Left kidney (tissue), 2 donors: ENCODE measurements around the gene STK25. TPM values are rescaled to one million over a fixed set of nuclear protein-coding genes. Genes with fewer than 3 reads are reported as not detected.

Experiments used
- DNase-seq: peaks from one replicate; pipeline ENCODE4 v3.0.0-alpha.2; 2013
- polyA plus RNA-seq: library from polyadenylated mRNA; unstranded; fragments of 120-200 nt; gene quantifications from one replicate; pipeline ENCODE4 v1.2.1, GENCODE V29; 2013; ENCODE audit not compliant: insufficient read length

The STK25 gene
- polyA plus RNA-seq, 1 donor, result 233 TPM

- no peak for DNase-seq
Measured at GRCh38 chr2:241495172-241496002, 13.0 kb downstream of the STK25 start.

- no peak for DNase-seq
Measured at GRCh38 chr2:241494311-241494908, 14.0 kb downstream of the STK25 start.

GRCh38 chr2:241493092-241493491 is 15.3 kb downstream of the STK25 start:
- DNase-seq, result no peak

- no peak for DNase-seq
Measured at GRCh38 chr2:241492174-241492565, 16.2 kb downstream of the STK25 start.

GRCh38 chr2:241491549-241492173 is 16.7 kb downstream of the STK25 start:
- no peak for DNase-seq

GRCh38 chr2:241490825-241491506 is 17.4 kb downstream of the STK25 start:
- DNase-seq, result no peak

- DNase-seq, result no peak
Measured at GRCh38 chr2:241489733-241490680, 18.4 kb downstream of the STK25 start.

GRCh38 chr2:241489088-241489487 is 19.3 kb downstream of the STK25 start:
- DNase-seq, result no peak

GRCh38 chr2:241485172-241485911 is 23.0 kb downstream of the STK25 start:
- DNase-seq, result no peak

GRCh38 chr2:241483305-241483704 is 25.1 kb downstream of the STK25 start:
- DNase-seq, result no peak

GRCh38 chr2:241482126-241482955 is 26.0 kb downstream of the STK25 start:
- no peak for DNase-seq

- DNase-seq, result no peak
Measured at GRCh38 chr2:241481687-241482086, 26.7 kb downstream of the STK25 start.

- no peak for DNase-seq
Measured at GRCh38 chr2:241479026-241479898, 29.1 kb downstream of the STK25 start.

- DNase-seq, result no peak
Measured at GRCh38 chr2:241478166-241478565, 30.2 kb downstream of the STK25 start.

- DNase-seq, result no peak
Measured at GRCh38 chr2:241475267-241475666, 33.1 kb downstream of the STK25 start.

- no peak for DNase-seq
Measured at GRCh38 chr2:241473399-241473798, 35.0 kb downstream of the STK25 start.

- DNase-seq, result no peak
Measured at GRCh38 chr2:241469746-241470145, 38.6 kb downstream of the STK25 start.

GRCh38 chr2:241468476-241468781 is 40.0 kb downstream of the STK25 start:
- no peak for DNase-seq
